Middle frontal gyrus (tissue), 1 donor: ENCODE results near the gene VWDE.
"Not testable (repeated sequence)": the region's sequence is repeated elsewhere in the genome, so short reads cannot be mapped to it uniquely, and the experiment has no call there.

Experiments used
- DNase-seq: peaks from one replicate; pipeline ENCODE4 v3.0.0-alpha.2; 2015; ENCODE audit warnings: low spot score; ENCODE audit errors: extremely low spot score

Gene VWDE

GRCh38 chr7:12403287-12404181 lies at the start of gene VWDE:
Gene VWDE (minus strand): TSS chr7:12403865. CDS start chr7:12403716, 149 bp downstream.
- no peak for DNase-seq

DNA sequence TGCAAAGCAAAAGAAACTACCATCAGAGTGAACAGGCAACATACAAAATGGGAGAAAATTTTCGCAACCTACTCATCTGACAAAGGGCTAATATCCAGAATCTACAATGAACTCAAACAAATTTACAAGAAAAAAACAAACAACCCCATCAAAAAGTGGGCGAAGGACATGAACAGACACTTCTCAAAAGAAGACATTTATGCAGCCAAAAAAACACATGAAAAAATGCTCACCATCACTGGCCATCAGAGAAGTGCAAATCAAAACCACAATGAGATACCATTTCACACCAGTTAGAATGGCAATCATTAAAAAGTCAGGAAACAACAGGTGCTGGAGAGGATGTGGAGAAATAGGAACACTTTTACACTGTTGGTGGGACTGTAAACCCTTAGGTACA lies 49.5 kb upstream of the VWDE start:
- not testable (repeated sequence) for DNase-seq

GRCh38 chr7:12450615-12451014 lies 47.0 kb upstream of the VWDE start:
- no peak for DNase-seq

GRCh38 chr7:12444785-12445184 lies 41.1 kb upstream of the VWDE start:
- DNase-seq: no peak

DNA sequence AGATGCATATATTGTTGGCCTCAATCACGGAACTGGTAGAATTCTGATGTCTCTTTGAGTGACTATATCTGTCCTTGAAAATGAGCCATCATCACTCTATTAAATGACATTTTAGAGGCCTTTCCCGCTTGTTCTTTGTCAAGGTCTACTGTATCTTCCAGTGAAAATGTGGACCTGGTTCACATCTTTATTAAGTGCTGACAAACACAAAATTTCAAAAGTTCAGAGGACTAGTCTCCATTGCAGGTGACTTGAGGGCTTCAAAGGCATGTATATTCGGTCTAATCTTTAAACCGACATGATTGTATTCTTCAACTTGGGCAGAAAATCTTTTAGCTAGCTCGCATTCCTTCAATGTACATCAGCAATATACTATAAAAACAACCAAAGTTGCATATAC lies 36.6 kb upstream of the VWDE start:
- DNase-seq: no peak

DNA sequence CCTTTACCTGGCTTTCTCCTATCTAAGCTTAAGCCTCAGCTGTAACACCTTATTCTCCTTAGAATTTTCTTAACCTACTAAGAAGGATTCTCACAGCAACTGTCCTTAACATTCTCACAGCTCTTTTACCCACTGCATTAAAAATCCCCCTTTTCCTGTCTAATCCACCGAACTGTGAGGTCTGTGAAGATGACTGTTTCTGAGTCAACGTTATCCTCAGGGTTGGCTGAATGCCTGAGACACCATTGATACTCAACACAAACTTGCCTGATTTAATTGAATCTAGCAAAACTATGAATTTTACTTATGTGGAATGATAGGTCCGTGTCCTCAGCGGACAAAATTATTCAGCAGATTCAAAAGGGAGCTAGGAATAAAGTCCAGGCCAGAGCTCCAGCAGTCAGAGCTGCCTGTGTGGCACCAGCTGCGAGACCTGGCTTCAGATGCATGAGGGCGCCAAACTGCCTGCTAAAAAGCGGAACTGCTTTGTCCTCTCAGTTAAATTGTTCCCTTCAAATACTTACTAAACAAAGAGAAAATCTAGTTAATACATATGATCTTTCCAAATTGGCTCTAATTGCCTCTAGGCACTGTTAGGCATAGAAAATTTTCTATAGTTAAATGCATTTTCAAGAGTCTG lies 33.4 kb upstream of the VWDE start:
- DNase-seq: no peak

DNA sequence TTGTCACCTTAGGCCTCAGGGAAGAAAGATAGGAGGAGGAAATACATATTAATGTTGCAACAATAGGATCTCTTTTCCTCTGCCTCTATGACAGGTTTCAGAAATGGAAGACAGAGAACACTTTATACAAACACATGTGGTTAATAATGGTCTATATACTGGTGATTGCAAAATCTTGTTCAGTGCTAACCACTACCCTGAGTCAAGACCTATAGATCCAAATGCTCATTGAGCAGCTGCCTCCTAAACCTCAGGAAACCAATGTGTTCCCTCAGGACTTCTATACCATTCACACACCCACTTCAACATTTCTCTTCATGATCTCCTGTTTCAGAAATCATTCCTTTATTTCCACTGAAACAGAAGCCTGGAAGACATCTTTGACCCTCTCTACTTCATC lies 32.5 kb upstream of the VWDE start:
- DNase-seq: no peak

DNA sequence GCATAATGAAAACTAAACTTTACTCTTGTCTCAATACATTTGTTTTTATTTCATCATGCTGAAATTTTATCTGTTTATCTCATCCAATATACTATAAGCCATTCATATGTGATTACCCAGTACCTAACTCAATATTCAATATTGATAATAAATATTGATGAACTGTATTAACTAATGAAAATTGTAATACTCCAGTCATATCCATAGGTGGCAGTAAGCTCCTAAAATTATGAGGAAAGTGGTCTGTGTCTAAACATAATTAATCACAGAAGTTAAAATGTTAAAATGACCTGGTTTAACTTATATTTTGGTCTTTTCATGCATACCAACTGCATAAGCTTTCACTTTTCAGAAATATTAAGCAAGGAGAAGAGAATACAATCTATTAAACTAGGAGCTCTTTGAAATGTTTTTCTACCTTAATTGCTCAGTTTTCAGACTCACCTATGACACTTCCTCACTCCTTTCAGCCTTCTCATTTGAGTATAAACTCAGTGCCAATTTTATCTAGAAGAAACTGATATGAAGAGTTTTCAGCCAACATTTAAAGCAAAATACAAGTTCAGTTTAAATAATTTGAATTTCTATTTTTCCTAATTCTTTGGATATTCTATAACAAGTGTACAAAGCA lies 30.5 kb upstream of the VWDE start:
- no peak for DNase-seq

DNA sequence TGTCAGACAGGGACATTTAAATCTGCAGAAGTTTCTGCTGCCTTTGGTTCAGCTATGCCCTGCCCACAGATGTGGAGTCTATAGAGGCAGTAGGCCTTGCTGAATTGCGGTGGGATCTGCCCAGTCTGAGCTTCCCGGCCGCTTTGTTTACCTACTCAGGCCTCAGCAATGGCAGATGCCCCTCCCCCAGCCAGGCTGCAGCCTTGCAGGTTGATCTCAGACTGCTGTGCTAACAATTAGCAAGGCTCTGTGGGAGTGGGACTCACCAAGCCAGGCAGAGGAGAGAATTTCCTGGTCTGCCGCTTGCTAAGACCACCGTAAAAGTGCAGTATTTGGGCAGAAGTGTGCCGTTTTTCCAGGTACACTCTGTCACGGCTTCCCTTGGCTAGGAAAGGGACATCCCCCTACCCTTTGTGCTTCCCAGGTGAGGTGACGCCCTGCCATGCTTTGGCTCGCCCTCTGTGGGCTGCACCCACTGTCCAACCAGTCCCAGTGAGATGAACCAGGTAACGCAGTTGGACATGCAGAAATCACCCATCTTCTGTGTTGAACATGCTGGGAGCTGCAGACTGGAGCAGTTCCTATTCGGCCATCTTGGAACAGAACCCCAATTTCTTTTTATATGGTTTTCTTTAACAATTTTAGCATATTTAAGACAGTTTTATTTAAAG lies 28.4 kb upstream of the VWDE start:
- no peak for DNase-seq

DNA sequence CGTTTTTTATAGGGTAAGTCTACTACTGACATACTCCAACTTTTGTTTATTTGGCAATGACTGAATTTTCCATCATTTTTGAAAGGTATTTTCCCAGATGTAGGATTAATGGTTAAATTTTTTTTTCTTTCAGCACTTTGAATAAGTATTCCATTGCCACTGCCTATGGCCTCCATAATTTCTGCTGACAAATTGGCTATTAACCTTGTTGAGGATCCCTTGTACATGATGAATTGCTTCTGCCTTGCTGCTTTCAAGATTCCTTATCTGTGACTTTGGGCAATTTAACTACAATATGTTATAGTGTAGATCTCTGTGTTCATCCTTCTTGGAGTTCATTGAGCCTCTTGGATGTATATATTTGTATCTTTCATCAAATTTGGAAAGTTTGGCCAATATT lies 21.6 kb upstream of the VWDE start:
- no peak for DNase-seq

DNA sequence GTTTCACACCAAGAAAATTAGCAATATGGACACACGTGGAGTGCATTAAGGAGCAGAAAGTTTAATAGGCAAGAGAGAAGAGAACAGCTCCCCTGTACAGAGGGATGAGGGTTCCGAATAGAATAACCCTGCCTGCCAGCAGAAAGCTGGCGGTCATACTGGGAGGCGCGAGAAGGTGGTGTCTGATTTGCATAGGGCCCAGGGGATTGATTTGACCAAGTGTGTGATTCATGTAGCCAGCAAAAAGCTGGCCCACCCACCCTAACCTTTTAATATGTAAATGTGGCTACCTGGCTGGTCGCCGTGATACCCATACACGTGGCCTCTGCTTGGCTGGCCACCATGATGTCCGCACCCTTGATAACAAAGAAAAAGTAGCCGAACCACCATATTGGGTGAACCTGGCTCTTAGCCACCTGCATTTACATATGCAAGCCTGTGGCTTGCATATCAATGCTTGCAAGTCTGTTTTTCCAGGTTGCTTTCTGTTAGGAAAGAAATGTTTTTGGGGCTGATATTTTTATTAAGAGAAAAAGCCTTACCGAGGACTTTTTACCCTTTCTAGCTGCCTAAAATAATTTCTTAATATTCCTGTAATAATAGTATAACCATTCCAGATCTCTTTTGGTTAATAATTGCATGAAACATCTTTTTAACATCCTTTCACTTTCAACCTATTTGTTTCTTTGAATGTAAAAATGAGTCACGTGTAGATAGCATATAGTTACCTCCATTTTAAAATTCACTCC lies 20.5 kb upstream of the VWDE start:
- DNase-seq: no peak

GRCh38 chr7:12423355-12423996 lies 19.8 kb upstream of the VWDE start:
- no peak for DNase-seq

DNA sequence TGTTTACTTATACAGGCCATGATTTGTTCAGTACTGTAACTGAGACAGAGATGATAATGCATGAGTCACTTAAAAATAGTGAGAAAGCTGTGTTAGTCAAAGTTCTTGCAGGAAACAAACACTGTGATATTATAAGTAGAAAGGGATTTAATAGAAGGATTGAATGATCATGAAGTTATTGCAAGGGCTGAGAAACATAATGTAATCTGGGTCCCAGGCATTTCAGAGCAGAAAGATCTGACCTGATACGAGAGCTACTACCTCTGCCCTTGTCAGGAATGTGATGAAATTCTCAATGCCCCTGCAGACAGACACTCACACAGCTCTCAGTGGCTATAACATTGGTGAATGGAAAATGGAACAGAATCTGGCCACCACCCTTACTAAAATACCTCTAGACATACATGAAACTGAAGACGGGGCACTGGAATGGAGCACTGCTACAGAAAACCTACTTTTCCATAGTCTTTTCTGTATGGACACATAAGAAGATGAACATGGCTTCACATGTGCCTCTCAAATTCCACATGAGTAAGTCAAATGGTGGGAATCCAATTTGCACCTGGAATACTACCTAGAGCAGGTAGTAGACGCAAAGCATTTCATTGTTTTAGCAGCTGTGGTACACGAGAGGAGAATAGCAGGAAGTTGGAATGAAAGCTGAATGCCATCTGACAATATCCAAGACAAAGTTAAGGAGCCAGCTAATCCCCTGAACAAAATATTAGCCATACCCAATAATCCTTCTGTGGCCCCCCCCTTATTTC lies 19.1 kb upstream of the VWDE start:
- no peak for DNase-seq

DNA sequence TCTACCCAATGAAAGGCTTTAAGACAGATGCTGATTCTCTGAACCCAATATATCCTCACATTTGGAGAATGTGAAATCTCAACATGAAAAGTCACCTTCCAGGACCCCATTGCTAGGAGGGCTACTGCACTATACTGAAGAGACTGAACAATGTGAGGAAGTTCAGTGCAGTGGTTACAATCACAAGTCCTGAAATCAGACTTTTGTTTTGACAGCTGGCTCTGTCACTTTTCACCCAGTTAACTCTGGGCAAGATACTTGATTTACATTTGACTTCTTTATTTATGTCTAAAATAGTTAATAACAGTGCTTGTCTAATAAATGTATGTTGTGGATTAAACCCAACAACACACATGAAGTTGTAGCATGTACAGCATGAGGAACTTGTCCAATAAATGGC lies 14.8 kb upstream of the VWDE start:
- DNase-seq: no peak

- no peak for DNase-seq
These were observed 11.4 kb upstream of the VWDE start for GRCh38 chr7:12415072-12415471.

DNA sequence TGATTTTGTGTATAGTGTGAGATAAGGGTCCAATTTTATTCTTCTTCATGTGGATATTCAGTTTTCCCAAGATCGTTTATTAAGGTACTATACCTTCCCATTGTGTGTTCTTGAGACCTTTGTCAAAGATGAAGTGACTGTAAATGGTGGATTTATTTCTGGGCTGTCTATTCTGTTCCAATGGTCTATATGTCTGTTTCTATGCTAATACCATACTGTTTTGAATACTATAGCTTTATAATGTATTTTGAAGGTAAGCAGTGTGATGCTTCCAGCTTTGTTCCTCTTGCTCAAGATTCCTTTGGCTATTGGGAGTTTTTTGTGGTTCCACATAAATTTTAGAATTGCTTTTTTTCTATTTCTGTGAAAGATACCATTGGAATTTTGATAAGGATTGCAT lies 8.7 kb upstream of the VWDE start:
- DNase-seq: no peak

- DNase-seq: no peak
These were observed 6.9 kb upstream of the VWDE start for GRCh38 chr7:12410523-12410922.

DNA sequence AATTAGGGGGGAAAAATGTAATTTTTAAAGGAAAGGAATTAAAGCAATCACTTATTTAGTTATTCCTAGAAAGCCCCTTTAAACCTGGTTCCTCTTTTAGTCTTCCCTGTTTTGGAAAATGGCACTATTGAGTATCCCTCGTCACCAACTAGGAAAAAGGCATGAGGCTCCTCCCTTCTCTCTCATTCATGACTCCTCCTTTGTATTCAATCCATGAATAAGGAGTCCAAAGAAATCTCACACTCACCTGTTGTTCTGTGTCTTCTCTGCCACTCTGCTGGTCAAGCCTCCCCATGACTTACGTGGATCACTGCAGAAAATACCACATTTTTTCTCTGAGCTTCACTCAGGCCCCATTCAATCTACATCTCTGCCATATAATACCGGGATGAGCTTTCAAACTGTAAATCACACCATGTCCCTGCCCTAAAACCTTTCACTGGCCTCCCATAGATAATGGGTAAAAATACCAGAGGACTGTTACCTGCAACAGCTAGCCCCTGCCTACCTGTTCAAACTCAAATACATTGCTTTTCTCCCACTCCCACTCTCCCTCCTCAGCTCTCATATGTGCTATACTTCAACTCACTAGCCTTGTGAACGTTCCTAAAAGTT lies 5.5 kb upstream of the VWDE start:
- no peak for DNase-seq

DNA sequence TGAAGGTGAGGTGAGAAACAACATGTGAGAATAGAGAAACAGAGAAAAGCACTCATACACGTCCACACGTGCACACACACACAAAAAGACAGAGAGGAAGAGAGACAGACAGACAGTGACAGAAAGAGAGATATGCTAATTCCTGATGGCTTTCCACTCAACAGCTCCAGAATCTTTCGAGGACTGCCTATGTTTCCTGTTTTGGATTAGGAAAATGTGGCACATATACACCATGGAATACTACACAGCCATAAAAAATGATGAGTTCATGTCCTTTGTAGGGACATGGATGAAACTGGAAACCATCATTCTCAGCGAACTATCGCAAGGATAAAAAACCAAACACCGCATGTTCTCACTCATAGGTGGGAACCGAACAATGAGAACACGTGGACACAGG lies 4.0 kb upstream of the VWDE start:
- not testable (repeated sequence) for DNase-seq

DNA sequence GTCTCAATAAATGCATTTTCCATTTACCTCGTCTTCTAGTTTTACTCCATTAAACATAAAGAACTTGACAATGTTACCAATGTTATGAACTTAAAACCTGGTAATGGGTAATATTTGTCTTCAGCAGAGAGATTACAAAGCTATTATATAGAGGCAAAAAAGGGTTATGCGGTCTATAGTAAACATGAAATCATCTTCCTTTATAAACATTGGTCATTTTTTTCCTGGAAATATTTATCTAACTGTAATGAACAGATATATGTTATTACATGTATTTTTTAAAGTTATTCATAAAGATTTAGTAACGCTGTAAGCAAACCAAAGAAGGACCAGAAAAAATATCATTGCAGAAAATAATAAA lies 1.3 kb downstream of the VWDE start:
- no peak for DNase-seq
